Astrocyte (in vitro differentiated cells and primary cell): Measurements from ENCODE around the gene VPS13C. TPM values are rescaled to one million over a fixed set of nuclear protein-coding genes. Genes with fewer than 3 reads are reported as not detected.

Experiments
- DNase-seq: peaks from one replicate; pipeline ENCODE4 v3.0.0-alpha.2; 2010; ENCODE audit warnings: low read depth
- FAIRE-seq: peaks from 2 replicates; lab custom pipeline; 2011; peaks lifted over from hg19 to GRCh38; lab: Jason Lieb, UNC
- H2AFZ ChIP-seq: 2 replicates; pipeline ENCODE4 v1.6.0; 2012; ENCODE audit warnings: low read depth, low read length, inconsistent platforms
- H3K27ac ChIP-seq: 2 replicates; pipeline ENCODE4 v1.5.1; 2011; ENCODE audit warnings: low read depth, low read length, inconsistent platforms
- H3K27me3 ChIP-seq: 2 replicates; pipeline ENCODE4 v1.6.0; 2011; ENCODE audit warnings: low read length, inconsistent platforms; ENCODE audit not compliant: insufficient read depth
- H3K36me3 ChIP-seq: 2 replicates; pipeline ENCODE4 v1.5.1; 2011; ENCODE audit warnings: low read length, inconsistent platforms; ENCODE audit not compliant: insufficient read depth
- H3K4me1 ChIP-seq: 2 replicates; pipeline ENCODE4 v1.5.1; 2011; ENCODE audit warnings: low read length, inconsistent platforms; ENCODE audit not compliant: insufficient read depth
- H3K4me2 ChIP-seq: 2 replicates; pipeline ENCODE4 v1.6.0; 2012; ENCODE audit warnings: low read length, inconsistent platforms
- H3K4me3 ChIP-seq: 2 replicates; pipeline ENCODE4 v1.5.1; 2011; ENCODE audit warnings: low read depth, mild to moderate bottlenecking, low read length, inconsistent platforms; ENCODE audit not compliant: insufficient read depth
- H3K79me2 ChIP-seq: 2 replicates; pipeline ENCODE4 v1.6.0; 2012; ENCODE audit warnings: mild to moderate bottlenecking, low read length, inconsistent platforms; ENCODE audit not compliant: insufficient read depth
- H3K9ac ChIP-seq: 2 replicates; pipeline ENCODE4 v1.6.0; 2012; ENCODE audit warnings: mild to moderate bottlenecking, low read length, inconsistent platforms
- H3K9me3 ChIP-seq: 2 replicates; pipeline ENCODE4 v1.5.1; 2012; ENCODE audit warnings: low read depth, mild to moderate bottlenecking, low read length, inconsistent platforms; ENCODE audit not compliant: insufficient read depth
- H4K20me1 ChIP-seq: 2 replicates; pipeline ENCODE4 v1.6.0; 2012; ENCODE audit warnings: low read length, inconsistent platforms; ENCODE audit not compliant: insufficient read depth
- H3K27ac Mint-ChIP-seq: one replicate; pipeline ENCODE4 v1.8.0; 2021; ENCODE audit warnings: mild to moderate bottlenecking, mixed read lengths; ENCODE audit not compliant: unreplicated experiment
- H3K27me3 Mint-ChIP-seq: one replicate; pipeline ENCODE4 v1.8.0; 2021; ENCODE audit warnings: low read depth, mixed read lengths; ENCODE audit not compliant: unreplicated experiment
- H3K36me3 Mint-ChIP-seq: one replicate; pipeline ENCODE4 v1.8.0; 2021; ENCODE audit warnings: low read depth, mixed read lengths; ENCODE audit not compliant: unreplicated experiment
- H3K4me1 Mint-ChIP-seq: one replicate; pipeline ENCODE4 v1.8.0; 2021; ENCODE audit warnings: low read depth, mixed read lengths; ENCODE audit not compliant: unreplicated experiment
- H3K4me3 Mint-ChIP-seq: one replicate; pipeline ENCODE4 v1.8.0; 2021; ENCODE audit warnings: mild to moderate bottlenecking, moderate library complexity, mixed read lengths; ENCODE audit not compliant: unreplicated experiment
- H3K9me3 Mint-ChIP-seq: one replicate; pipeline ENCODE4 v1.8.0; 2021; ENCODE audit warnings: mild to moderate bottlenecking, mixed read lengths; ENCODE audit not compliant: unreplicated experiment
- EZH2 ChIP-seq: IDR thresholded peaks from 2 replicates; pipeline ENCODE4 v1.6.1; 2012; ENCODE audit warnings: mild to moderate bottlenecking, low read length, inconsistent platforms; ENCODE audit not compliant: insufficient read depth
- total RNA-seq: library from RNA; stranded (reverse); gene quantifications from 2 replicates; pipeline ENCODE4 v1.2.1, GENCODE V29; 2021
- TF ChIP-seq, protein P1 (sequence below): IDR thresholded peaks from 2 replicates; pipeline ENCODE4 v1.5.1; 2011; ENCODE audit warnings: low read depth, mild to moderate bottlenecking, inconsistent platforms, low read length, moderate library complexity; ENCODE audit not compliant: insufficient read depth

The VPS13C gene
- total RNA-seq, 1 donor from 2014 or later = 35.4 TPM

DNA sequence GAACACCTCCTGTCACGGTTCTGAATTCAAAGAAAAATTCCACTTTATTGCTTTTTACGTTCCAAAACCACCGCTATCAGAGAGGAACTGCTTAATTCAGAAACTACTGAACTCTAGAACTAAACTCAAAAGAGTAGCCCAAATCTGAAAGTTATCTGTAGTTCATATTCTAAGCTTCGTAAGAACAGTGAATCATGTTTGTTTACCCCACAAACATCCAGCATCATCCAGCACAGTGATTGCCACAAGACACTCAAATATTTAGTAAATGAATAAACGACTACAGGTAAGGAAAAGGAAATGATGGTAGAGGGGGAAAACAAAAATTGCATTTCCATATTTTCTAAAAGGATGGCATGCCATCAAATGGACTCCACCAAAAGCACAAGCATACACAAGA is 32.3 kb downstream of the VPS13C start:
- H3K27me3 Mint-ChIP-seq = no peaks in the 10 kb centered on the region
- H2AFZ ChIP-seq = no peak overlapping the region
- H3K4me2 ChIP-seq = no peak overlapping the region
- TF ChIP-seq, protein P1, sequence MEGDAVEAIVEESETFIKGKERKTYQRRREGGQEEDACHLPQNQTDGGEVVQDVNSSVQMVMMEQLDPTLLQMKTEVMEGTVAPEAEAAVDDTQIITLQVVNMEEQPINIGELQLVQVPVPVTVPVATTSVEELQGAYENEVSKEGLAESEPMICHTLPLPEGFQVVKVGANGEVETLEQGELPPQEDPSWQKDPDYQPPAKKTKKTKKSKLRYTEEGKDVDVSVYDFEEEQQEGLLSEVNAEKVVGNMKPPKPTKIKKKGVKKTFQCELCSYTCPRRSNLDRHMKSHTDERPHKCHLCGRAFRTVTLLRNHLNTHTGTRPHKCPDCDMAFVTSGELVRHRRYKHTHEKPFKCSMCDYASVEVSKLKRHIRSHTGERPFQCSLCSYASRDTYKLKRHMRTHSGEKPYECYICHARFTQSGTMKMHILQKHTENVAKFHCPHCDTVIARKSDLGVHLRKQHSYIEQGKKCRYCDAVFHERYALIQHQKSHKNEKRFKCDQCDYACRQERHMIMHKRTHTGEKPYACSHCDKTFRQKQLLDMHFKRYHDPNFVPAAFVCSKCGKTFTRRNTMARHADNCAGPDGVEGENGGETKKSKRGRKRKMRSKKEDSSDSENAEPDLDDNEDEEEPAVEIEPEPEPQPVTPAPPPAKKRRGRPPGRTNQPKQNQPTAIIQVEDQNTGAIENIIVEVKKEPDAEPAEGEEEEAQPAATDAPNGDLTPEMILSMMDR = no peak
- no peak for TF ChIP-seq EZH2
- H3K9me3 Mint-ChIP-seq = no peaks in the 10 kb centered on the region
- no peaks in the 10 kb centered on the region for H3K4me1 ChIP-seq
- peaks cover 3% of the 10 kb centered on the region for H3K36me3 Mint-ChIP-seq
- H3K4me3 ChIP-seq = no peak overlapping the region
- H3K36me3 ChIP-seq = no peaks in the 10 kb centered on the region
- DNase-seq (no peak), FAIRE-seq (no peak)
- H3K27ac Mint-ChIP-seq = no peak overlapping the region
- no peaks in the 10 kb centered on the region for H3K9me3 ChIP-seq
- no peak overlapping the region for H3K27ac ChIP-seq
- H4K20me1 ChIP-seq = no peaks in the 10 kb centered on the region
- no peaks in the 10 kb centered on the region for H3K79me2 ChIP-seq
- no peak overlapping the region for H3K9ac ChIP-seq
- no peak overlapping the region for H3K4me3 Mint-ChIP-seq
- no peaks in the 10 kb centered on the region for H3K27me3 ChIP-seq
- H3K4me1 Mint-ChIP-seq = no peaks in the 10 kb centered on the region

DNA sequence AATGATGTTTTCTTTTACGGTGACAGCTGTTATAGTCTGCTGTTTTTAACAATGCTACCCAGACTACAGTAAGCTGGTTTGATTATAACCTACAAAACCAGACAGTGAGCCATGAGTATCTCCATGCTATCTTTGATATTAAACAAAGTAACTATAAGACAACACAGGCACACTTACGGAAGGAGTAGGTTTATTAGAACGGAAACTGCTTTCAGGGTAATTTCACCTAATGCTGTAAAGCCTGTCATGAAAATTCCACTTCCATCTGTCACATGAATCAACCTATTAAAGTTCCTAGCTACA is 33.0 kb downstream of the VPS13C start:
- Histone ChIP-seq H3K36me3 (no peaks in the 10 kb centered on the region), H3K4me1 (no peaks in the 10 kb centered on the region), H3K9ac (no peak overlapping the region), H3K9me3 (no peaks in the 10 kb centered on the region), H3K27me3 (no peaks in the 10 kb centered on the region), H3K79me2 (no peaks in the 10 kb centered on the region), H3K4me2 (no peak overlapping the region), H2AFZ (no peak overlapping the region), H4K20me1 (no peaks in the 10 kb centered on the region), H3K27ac (no peak overlapping the region), H3K4me3 (no peak overlapping the region)
- H3K36me3 Mint-ChIP-seq = peaks cover 5% of the 10 kb centered on the region
- H3K4me3 Mint-ChIP-seq = no peak overlapping the region
- no peaks in the 10 kb centered on the region for H3K4me1 Mint-ChIP-seq
- no peak for TF ChIP-seq EZH2
- TF ChIP-seq, protein P1 = no peak
- no peaks in the 10 kb centered on the region for H3K9me3 Mint-ChIP-seq
- H3K27ac Mint-ChIP-seq = no peak overlapping the region
- H3K27me3 Mint-ChIP-seq = no peaks in the 10 kb centered on the region
- FAIRE-seq = no peak
- no peak for DNase-seq

DNA sequence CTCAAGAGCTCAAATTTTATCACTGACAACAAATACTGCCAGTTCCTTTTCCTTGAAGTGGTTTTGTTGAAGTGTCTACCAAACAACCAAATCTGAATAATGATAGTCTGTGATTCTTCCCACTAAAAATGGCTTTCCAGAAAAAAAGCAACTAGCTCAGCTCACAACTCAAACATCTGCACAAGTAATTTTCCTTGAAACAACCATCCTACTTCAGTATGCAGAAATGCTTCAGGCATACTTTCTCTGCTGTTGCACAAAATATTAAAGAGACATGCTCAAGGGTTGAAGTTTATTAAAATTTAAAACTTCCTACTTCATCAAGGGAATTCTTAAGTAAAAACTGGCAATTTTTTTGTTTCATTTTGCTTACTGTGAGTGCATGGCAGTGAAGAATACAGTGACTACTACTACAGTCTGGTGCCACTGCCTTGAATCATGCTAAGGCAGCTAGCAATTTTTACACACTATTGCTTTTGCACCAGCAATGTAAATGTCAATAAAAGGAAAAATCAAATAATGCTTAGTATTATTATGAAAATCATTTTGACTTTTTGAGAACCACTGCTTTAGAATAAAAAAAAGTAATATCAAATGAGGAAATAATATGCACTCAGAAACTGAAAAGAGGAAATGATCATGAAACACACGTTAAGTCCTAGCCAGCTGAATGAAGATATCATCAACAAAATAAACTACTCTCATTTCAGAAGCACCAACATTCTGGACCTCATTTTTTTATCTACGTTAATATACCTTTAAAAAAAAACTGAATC is 33.6 kb downstream of the VPS13C start:
- Histone ChIP-seq H3K4me3 (no peak overlapping the region), H2AFZ (no peak overlapping the region), H3K79me2 (no peaks in the 10 kb centered on the region), H3K9me3 (no peaks in the 10 kb centered on the region), H3K36me3 (no peaks in the 10 kb centered on the region), H3K9ac (no peak overlapping the region), H3K4me1 (no peaks in the 10 kb centered on the region), H3K27me3 (no peaks in the 10 kb centered on the region), H3K27ac (no peak overlapping the region), H3K4me2 (no peak overlapping the region), H4K20me1 (no peaks in the 10 kb centered on the region)
- Mint-ChIP-seq H3K4me3 (no peak overlapping the region), H3K9me3 (no peaks in the 10 kb centered on the region), H3K27ac (no peak overlapping the region), H3K36me3 (peaks cover 8% of the 10 kb centered on the region), H3K27me3 (no peaks in the 10 kb centered on the region), H3K4me1 (no peaks in the 10 kb centered on the region)
- TF ChIP-seq, protein P1 = no peak
- no peak for TF ChIP-seq EZH2
- FAIRE-seq = peak; percentile 29
- DNase-seq = no peak
